ENCODE results near the gene PGK1. TPM values are rescaled to one million over a fixed set of nuclear protein-coding genes. Genes with fewer than 3 reads are reported as not detected.

The PGK1 gene
- total RNA-seq, 1 donor from 2014 or later = 283 TPM

GRCh38 chrX:78168065-78168464 is 64.0 kb downstream of the PGK1 start:
- DNase-seq (ENCODE audit: low read depth, low spot score) = no peak

Other genes starting within 250 kb of the PGK1 start
- gene MAGT1, start 208.8 kb upstream of the PGK1 start, total RNA-seq = 180 and 305 TPM in 2 replicates
- 332 and 450 TPM in 2 replicates for gene COX7B, start 204.8 kb upstream of the PGK1 start, total RNA-seq
- gene ATP7A, start 193.6 kb upstream of the PGK1 start, total RNA-seq = 11.2 and 11.5 TPM in 2 replicates
- gene PGAM4, start 134.6 kb upstream of the PGK1 start, total RNA-seq = 0.14 TPM in 1 of 2 replicates, not detected in the other
- 20.2 and 25.9 TPM in 2 replicates for gene TAF9B, start 35.4 kb downstream of the PGK1 start, total RNA-seq
- not detected in 2 replicates for gene CYSLTR1, start 223.4 kb downstream of the PGK1 start, total RNA-seq